ENCODE results near the gene TRIM44.

TRIM44 gene

DNA sequence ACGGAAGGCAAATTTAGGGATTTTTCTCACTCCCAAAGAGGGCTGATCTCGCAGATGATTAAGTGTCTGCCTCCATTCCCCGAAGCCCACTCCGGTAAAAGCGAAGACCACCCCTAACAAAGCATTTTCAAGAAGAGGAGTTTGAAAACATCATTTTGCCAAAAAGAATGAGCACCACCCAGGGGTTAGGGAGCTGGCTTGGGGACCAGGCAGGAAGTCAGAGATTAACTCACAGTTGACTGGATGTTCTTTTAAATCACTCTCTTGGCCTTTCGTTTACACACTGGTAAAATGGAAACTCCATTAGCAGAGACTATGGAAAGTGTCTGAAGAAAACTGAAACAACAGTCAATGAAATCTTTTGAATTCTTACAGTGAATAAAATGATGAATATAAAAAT, 7.9 kb upstream of the TRIM44 start:
- H3K4me3 ChIP-seq (ENCODE audit: low read depth, low read length, poor library complexity, severe bottlenecking): no peak overlapping the region
- H3K9ac ChIP-seq (ENCODE audit: low read length): no peak overlapping the region
- no peaks in the 10 kb centered on the region for H3K79me2 ChIP-seq (ENCODE audit: insufficient read depth, low read length)
- no peaks in the 10 kb centered on the region for H3K27me3 ChIP-seq (ENCODE audit: insufficient read depth, low read length)
- no peak overlapping the region for H2AFZ ChIP-seq (ENCODE audit: low read length)
- H3K27ac ChIP-seq (ENCODE audit: low read depth, low read length, poor library complexity, severe bottlenecking): no peak overlapping the region
- H3K9me3 ChIP-seq (ENCODE audit: low read length): no peaks in the 10 kb centered on the region
- H3K9me2 ChIP-seq (ENCODE audit: low read depth, low read length): no peaks in the 10 kb centered on the region
- H4K20me1 ChIP-seq (ENCODE audit: insufficient read depth, low read length): no peaks in the 10 kb centered on the region
- no peaks in the 10 kb centered on the region for H3K4me1 ChIP-seq (ENCODE audit: insufficient read depth, low read length, severe bottlenecking)
- H3F3A ChIP-seq (ENCODE audit: insufficient read depth, low read length): no peaks in the 10 kb centered on the region
- no peak for TF ChIP-seq EZH2 (IDR thresholded peaks at IDR 0.05; ENCODE audit: borderline replicate concordance, low read length)
- TF ChIP-seq, protein P1, sequence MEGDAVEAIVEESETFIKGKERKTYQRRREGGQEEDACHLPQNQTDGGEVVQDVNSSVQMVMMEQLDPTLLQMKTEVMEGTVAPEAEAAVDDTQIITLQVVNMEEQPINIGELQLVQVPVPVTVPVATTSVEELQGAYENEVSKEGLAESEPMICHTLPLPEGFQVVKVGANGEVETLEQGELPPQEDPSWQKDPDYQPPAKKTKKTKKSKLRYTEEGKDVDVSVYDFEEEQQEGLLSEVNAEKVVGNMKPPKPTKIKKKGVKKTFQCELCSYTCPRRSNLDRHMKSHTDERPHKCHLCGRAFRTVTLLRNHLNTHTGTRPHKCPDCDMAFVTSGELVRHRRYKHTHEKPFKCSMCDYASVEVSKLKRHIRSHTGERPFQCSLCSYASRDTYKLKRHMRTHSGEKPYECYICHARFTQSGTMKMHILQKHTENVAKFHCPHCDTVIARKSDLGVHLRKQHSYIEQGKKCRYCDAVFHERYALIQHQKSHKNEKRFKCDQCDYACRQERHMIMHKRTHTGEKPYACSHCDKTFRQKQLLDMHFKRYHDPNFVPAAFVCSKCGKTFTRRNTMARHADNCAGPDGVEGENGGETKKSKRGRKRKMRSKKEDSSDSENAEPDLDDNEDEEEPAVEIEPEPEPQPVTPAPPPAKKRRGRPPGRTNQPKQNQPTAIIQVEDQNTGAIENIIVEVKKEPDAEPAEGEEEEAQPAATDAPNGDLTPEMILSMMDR (IDR thresholded peaks at IDR 0.05; ENCODE audit: low read length): no peak
- no peak overlapping the region for H3K4me2 ChIP-seq (ENCODE audit: low read length)
- no peaks in the 10 kb centered on the region for H3K36me3 ChIP-seq (ENCODE audit: insufficient read depth, low read length)

- no peak overlapping the region for H2AFZ ChIP-seq (ENCODE audit: low read length)
- H3K9me2 ChIP-seq (ENCODE audit: low read depth, low read length): no peaks in the 10 kb centered on the region
- TF ChIP-seq, protein P1 (IDR thresholded peaks at IDR 0.05; ENCODE audit: low read length): no peak
- TF ChIP-seq EZH2 (IDR thresholded peaks at IDR 0.05; ENCODE audit: borderline replicate concordance, low read length): no peak
Observed at GRCh38 chr11:35655254-35655653, 7.3 kb upstream of the TRIM44 start.

GRCh38 chr11:35655856-35656255, 6.7 kb upstream of the TRIM44 start:
- Histone ChIP-seq H3K27ac (ENCODE audit: low read depth, low read length, poor library complexity, severe bottlenecking) (no peak overlapping the region), H2AFZ (ENCODE audit: low read length) (no peak overlapping the region), H3K9me3 (ENCODE audit: low read length) (no peaks in the 10 kb centered on the region), H3K79me2 (ENCODE audit: insufficient read depth, low read length) (no peaks in the 10 kb centered on the region), H4K20me1 (ENCODE audit: insufficient read depth, low read length) (no peaks in the 10 kb centered on the region), H3K36me3 (ENCODE audit: insufficient read depth, low read length) (no peaks in the 10 kb centered on the region), H3K4me1 (ENCODE audit: insufficient read depth, low read length, severe bottlenecking) (no peaks in the 10 kb centered on the region), H3K4me2 (ENCODE audit: low read length) (no peak overlapping the region), H3K4me3 (ENCODE audit: low read depth, low read length, poor library complexity, severe bottlenecking) (no peak overlapping the region), H3F3A (ENCODE audit: insufficient read depth, low read length) (no peaks in the 10 kb centered on the region), H3K27me3 (ENCODE audit: insufficient read depth, low read length) (no peaks in the 10 kb centered on the region), H3K9ac (ENCODE audit: low read length) (no peak overlapping the region), H3K9me2 (ENCODE audit: low read depth, low read length) (no peaks in the 10 kb centered on the region)
- TF ChIP-seq, protein P1 (IDR thresholded peaks at IDR 0.05; ENCODE audit: low read length): no peak
- no peak for TF ChIP-seq EZH2 (IDR thresholded peaks at IDR 0.05; ENCODE audit: borderline replicate concordance, low read length)

More at GRCh38 chr11:35655254-35655653, 7.3 kb upstream of the TRIM44 start:
- no peak overlapping the region for H3K4me3 ChIP-seq (ENCODE audit: low read depth, low read length, poor library complexity, severe bottlenecking)
- no peaks in the 10 kb centered on the region for H3K9me3 ChIP-seq (ENCODE audit: low read length)
- no peak overlapping the region for H3K4me2 ChIP-seq (ENCODE audit: low read length)
- H3K79me2 ChIP-seq (ENCODE audit: insufficient read depth, low read length): no peaks in the 10 kb centered on the region
- no peaks in the 10 kb centered on the region for H3F3A ChIP-seq (ENCODE audit: insufficient read depth, low read length)
- H3K27me3 ChIP-seq (ENCODE audit: insufficient read depth, low read length): no peaks in the 10 kb centered on the region
- H4K20me1 ChIP-seq (ENCODE audit: insufficient read depth, low read length): no peaks in the 10 kb centered on the region
- H3K9ac ChIP-seq (ENCODE audit: low read length): no peak overlapping the region
- H3K4me1 ChIP-seq (ENCODE audit: insufficient read depth, low read length, severe bottlenecking): no peaks in the 10 kb centered on the region
- H3K27ac ChIP-seq (ENCODE audit: low read depth, low read length, poor library complexity, severe bottlenecking): no peak overlapping the region
- no peaks in the 10 kb centered on the region for H3K36me3 ChIP-seq (ENCODE audit: insufficient read depth, low read length)

Measured in OCI-LY1 (cell line).